ENCODE data around the gene CENATAC. TPM values are rescaled to one million over a fixed set of nuclear protein-coding genes. Genes with fewer than 3 reads are reported as not detected.
"Not testable (repeated sequence)": the region's sequence is repeated elsewhere in the genome, so short reads cannot be mapped to it uniquely, and the experiment has no call there.

Gene CENATAC
- total RNA-seq, 3 donors from 2014 or later, result 42.9 to 75.4 (median 71.1) TPM

GRCh38 chr11:118957549-118957948, 40.4 kb upstream of the CENATAC start:
- DNase-seq (ENCODE audit: low spot score in 2 of 2), result no peak
- Histone ChIP-seq H3K27me3 (no peaks in the 10 kb centered on the region), H3K4me1 (no peaks in the 10 kb centered on the region), H3K36me3 (no peaks in the 10 kb centered on the region), H3K27ac (no peak overlapping the region), H3K9me3 (no peaks in the 10 kb centered on the region), H3K4me3 (no peak overlapping the region)
- intact Hi-C loops (cut with DNase I; ENCODE audit: low total_unique reads), result loop anchor here (10.0 kb wide), 1 partner anchor 263 kb away; no protein-coding TSS in a partner anchor
- TF ChIP-seq POLR2A (IDR thresholded peaks at IDR 0.05), result no peak
- no peak for TF ChIP-seq CTCF (IDR thresholded peaks at IDR 0.05)
- TF ChIP-seq POLR2AphosphoS5 (IDR thresholded peaks at IDR 0.05), result no peak

GRCh38 chr11:118957968-118958367, 40.0 kb upstream of the CENATAC start:
- intact Hi-C loops (cut with DNase I; ENCODE audit: low total_unique reads), result loop anchor here (10.0 kb wide), 1 partner anchor 263 kb away; no protein-coding TSS in a partner anchor

GRCh38 chr11:118958577-118958976, 39.4 kb upstream of the CENATAC start:
- Histone ChIP-seq H3K36me3 (no peaks in the 10 kb centered on the region), H3K4me3 (no peak overlapping the region), H3K4me1 (no peaks in the 10 kb centered on the region), H3K27me3 (no peaks in the 10 kb centered on the region), H3K9me3 (no peaks in the 10 kb centered on the region), H3K27ac (no peak overlapping the region)
- no peak for TF ChIP-seq CTCF (IDR thresholded peaks at IDR 0.05)
- no peak for TF ChIP-seq POLR2AphosphoS5 (IDR thresholded peaks at IDR 0.05)
- TF ChIP-seq POLR2A (IDR thresholded peaks at IDR 0.05), result no peak
- no peak for DNase-seq (ENCODE audit: low spot score in 2 of 2)
- intact Hi-C loops (cut with DNase I; ENCODE audit: low total_unique reads), result loop anchor here (10.0 kb wide), 1 partner anchor 264 kb away; no protein-coding TSS in a partner anchor

More at GRCh38 chr11:118957968-118958367, 40.0 kb upstream of the CENATAC start:
- Histone ChIP-seq H3K27me3 (no peaks in the 10 kb centered on the region), H3K27ac (no peak overlapping the region), H3K4me1 (no peaks in the 10 kb centered on the region), H3K9me3 (no peaks in the 10 kb centered on the region), H3K36me3 (no peaks in the 10 kb centered on the region), H3K4me3 (no peak overlapping the region)
- TF ChIP-seq POLR2AphosphoS5 (IDR thresholded peaks at IDR 0.05) (no peak), CTCF (IDR thresholded peaks at IDR 0.05) (no peak), POLR2A (IDR thresholded peaks at IDR 0.05) (no peak)
- no peak for DNase-seq (ENCODE audit: low spot score in 2 of 2)

GRCh38 chr11:118961189-118961588, 36.7 kb upstream of the CENATAC start:
- Histone ChIP-seq H3K27me3 (no peaks in the 10 kb centered on the region), H3K36me3 (no peaks in the 10 kb centered on the region), H3K9me3 (no peaks in the 10 kb centered on the region), H3K4me1 (no peaks in the 10 kb centered on the region), H3K27ac (no peak overlapping the region), H3K4me3 (no peak overlapping the region)
- DNase-seq (ENCODE audit: low spot score in 2 of 2), result no peak
- TF ChIP-seq POLR2A (IDR thresholded peaks at IDR 0.05) (no peak), CTCF (IDR thresholded peaks at IDR 0.05) (no peak), POLR2AphosphoS5 (IDR thresholded peaks at IDR 0.05) (no peak)
- intact Hi-C loops (cut with DNase I; ENCODE audit: low total_unique reads), result no loop called here

- no peak for DNase-seq (ENCODE audit: low spot score in 2 of 2)
- H3K27me3 ChIP-seq, result no peaks in the 10 kb centered on the region
- TF ChIP-seq POLR2AphosphoS5 (IDR thresholded peaks at IDR 0.05) (no peak), POLR2A (IDR thresholded peaks at IDR 0.05) (no peak), CTCF (IDR thresholded peaks at IDR 0.05) (no peak)
- no peak overlapping the region for H3K4me3 ChIP-seq
- H3K9me3 ChIP-seq, result no peaks in the 10 kb centered on the region
- H3K27ac ChIP-seq, result no peak overlapping the region
- intact Hi-C loops (cut with DNase I; ENCODE audit: low total_unique reads), result no loop called here
- H3K36me3 ChIP-seq, result no peaks in the 10 kb centered on the region
- H3K4me1 ChIP-seq, result no peaks in the 10 kb centered on the region
Observed at GRCh38 chr11:118961591-118961990, 36.3 kb upstream of the CENATAC start.

GRCh38 chr11:118969508-118969907, 28.4 kb upstream of the CENATAC start:
- H3K4me1 ChIP-seq; DNase-seq (ENCODE audit: low spot score in 2 of 2); H3K4me3 ChIP-seq; H3K9me3 ChIP-seq; H3K27ac ChIP-seq; intact Hi-C loops (cut with DNase I; ENCODE audit: low total_unique reads); H3K36me3 ChIP-seq; H3K27me3 ChIP-seq: not testable (repeated sequence)
